Gastroesophageal sphincter (tissue), 3 donors: ENCODE results near the gene DIRAS1.

Experiments
- CTCF ChIP-seq, 4 experiments: fragments of 200-600 bp in 2 of 4; fragments of 450-650 bp in 2 of 4; sonication (generic) in 1 of 4; IDR thresholded peaks; one replicate each; pipeline ENCODE4 v1.5.1; 2017 to 2019; ENCODE audit warnings: antibody characterized with exemption in 4 of 4, mild to moderate bottlenecking in 2 of 4, moderate library complexity in 2 of 4
- POLR2A ChIP-seq, 2 donors: fragments of 450-650 bp; IDR thresholded peaks; one replicate each; pipeline ENCODE4 v1.6.1; 2017; ENCODE audit warnings: antibody characterized with exemption in 2 of 2, mild to moderate bottlenecking in 2 of 2, moderate library complexity in 1 of 2
- POLR2AphosphoS5 ChIP-seq: sonication (generic); formaldehyde crosslinking; IDR thresholded peaks from one replicate; pipeline ENCODE4 v1.6.1; 2017; ENCODE audit warnings: antibody characterized with exemption

GRCh38 chr19:2734589-2735288 lies 13.6 kb upstream of the DIRAS1 start:
- TF ChIP-seq CTCF (IDR thresholded peaks at IDR 0.05) (no peak), POLR2AphosphoS5 (no peak), POLR2A (IDR thresholded peaks at IDR 0.05) (no peak)
